Activated B cell treated with CpG ODN at 0.5 μM for 24 hours (primary cell): ENCODE data around the gene PRM1. TPM values are rescaled to one million over a fixed set of nuclear protein-coding genes. Genes with fewer than 3 reads are reported as not detected.

Experiments used
- ATAC-seq: fragments of 200-7000 bp; cut with Tn5 transposase; one replicate; pipeline ENCODE4 v1.10.0; 2021; ENCODE audit warnings: low read depth, mild to moderate bottlenecking, moderate library complexity
- CTCF ChIA-PET: fragments of 350-600 bp; sonication (Branson Sonifier 250); formaldehyde crosslinking; loops from one replicate; lab custom pipeline; 2021; ENCODE audit warnings: antibody characterized with exemption; lab: Charles Lee
- POLR2A ChIA-PET: fragments of 350-600 bp; sonication (Branson Sonifier 250); formaldehyde crosslinking; loops from one replicate; lab custom pipeline; 2021; ENCODE audit warnings: antibody characterized with exemption; lab: Charles Lee
- DNase-seq: peaks from one replicate; pipeline ENCODE4 v3.0.0; 2022
- H3K27ac Mint-ChIP-seq: one replicate; pipeline ENCODE4 v1.8.0; 2020; ENCODE audit warnings: mixed read lengths
- H3K27me3 Mint-ChIP-seq: one replicate; pipeline ENCODE4 v1.8.0; 2021; ENCODE audit warnings: mixed read lengths
- H3K36me3 Mint-ChIP-seq: one replicate; pipeline ENCODE4 v1.8.0; 2021; ENCODE audit warnings: low read depth, mixed read lengths
- H3K4me1 Mint-ChIP-seq: one replicate; pipeline ENCODE4 v1.8.0; 2021; ENCODE audit warnings: mixed read lengths
- H3K4me3 Mint-ChIP-seq: one replicate; pipeline ENCODE4 v1.8.0; 2020; ENCODE audit warnings: mild to moderate bottlenecking, mixed read lengths
- H3K9me3 Mint-ChIP-seq: one replicate; pipeline ENCODE4 v1.8.0; 2020; ENCODE audit warnings: mixed read lengths
- CTCF ChIP-seq: fragments of 200-600 bp; IDR thresholded peaks from one replicate; pipeline ENCODE4 v1.8.0; 2022; ENCODE audit warnings: antibody characterized with exemption, mild to moderate bottlenecking
- intact Hi-C: fragments of 100-400 bp; cut with micrococcal nuclease; formaldehyde crosslinking; loops from one replicate; pipeline ENCODE4 v1.15.1; 2024
- total RNA-seq: library from RNA; stranded (reverse); gene quantifications from 2 replicates; pipeline ENCODE4 v1.2.3, GENCODE V29; 2022

PRM1 gene
- total RNA-seq, 1 donor from 2014 or later, result not detected

GRCh38 chr16:11314309-11314894 lies 33.3 kb upstream of the PRM1 start:
- H3K9me3 Mint-ChIP-seq, result no peaks in the 10 kb centered on the region
- no peaks in the 10 kb centered on the region for H3K27me3 Mint-ChIP-seq
- H3K27ac Mint-ChIP-seq, result no peak overlapping the region
- no peak overlapping the region for H3K4me3 Mint-ChIP-seq
- DNase-seq (no peak), ATAC-seq (no peak)
- CTCF ChIA-PET, result no interaction called here
- intact Hi-C loops, result no loop called here
- TF ChIP-seq CTCF, result no peak
- no peaks in the 10 kb centered on the region for H3K36me3 Mint-ChIP-seq
- H3K4me1 Mint-ChIP-seq, result peaks cover 63% of the 10 kb centered on the region
- POLR2A ChIA-PET, result interaction anchor here (6.8 kb wide), 1 partner anchor 12 kb away, joined by 138 read pairs; no protein-coding TSS in a partner anchor

- ChIA-PET POLR2A (interaction anchor here (0.7 to 6.8 kb wide), 5 partner anchors 13 to 58 kb away, joined by 3 to 138 read pairs (median 5); partner anchors contain the start of gene SOCS1), CTCF (interaction anchor here (1.1 kb wide), 1 partner anchor 58 kb away, joined by 3 read pairs; the partner anchor contains the start of gene SOCS1)
- Mint-ChIP-seq H3K27ac (peak overlapping the region; percentile 57), H3K4me3 (peak overlapping the region; percentile 1), H3K36me3 (no peaks in the 10 kb centered on the region), H3K9me3 (no peaks in the 10 kb centered on the region), H3K4me1 (peaks cover 67% of the 10 kb centered on the region), H3K27me3 (no peaks in the 10 kb centered on the region)
- DNase-seq (no peak), ATAC-seq (no peak)
- no peak for TF ChIP-seq CTCF
- intact Hi-C loops, result no loop called here
These were observed 32.6 kb upstream of the PRM1 start for GRCh38 chr16:11313493-11314308.

GRCh38 chr16:11312718-11313492 lies 31.8 kb upstream of the PRM1 start:
- H3K4me1 Mint-ChIP-seq, result peaks cover 74% of the 10 kb centered on the region
- H3K9me3 Mint-ChIP-seq, result no peaks in the 10 kb centered on the region
- intact Hi-C loops, result no loop called here
- no peak for DNase-seq
- no peaks in the 10 kb centered on the region for H3K27me3 Mint-ChIP-seq
- no peak overlapping the region for H3K4me3 Mint-ChIP-seq
- TF ChIP-seq CTCF, result no peak
- H3K36me3 Mint-ChIP-seq, result no peaks in the 10 kb centered on the region
- CTCF ChIA-PET, result interaction anchor here (1.1 to 2.8 kb wide), 3 partner anchors 13 to 57 kb away, joined by 3 to 11 read pairs (median 5); partner anchors contain the start of gene SOCS1
- H3K27ac Mint-ChIP-seq, result peak overlapping the region; percentile 47
- POLR2A ChIA-PET, result interaction anchor here (0.7 to 6.8 kb wide), 6 partner anchors 14 to 57 kb away, joined by 3 to 138 read pairs (median 66); partner anchors contain the start of gene SOCS1
- no peak for ATAC-seq

GRCh38 chr16:11310997-11311561 lies 29.9 kb upstream of the PRM1 start:
- peak; percentile 56 for ATAC-seq
- peak overlapping the region; percentile 95 for H3K27ac Mint-ChIP-seq
- ChIA-PET POLR2A (interaction anchor here (0.6 to 6.8 kb wide), 10 partner anchors 9 to 233 kb away, joined by 3 to 138 read pairs (median 8); partner anchors contain the start of gene SOCS1), CTCF (interaction anchor here (0.6 to 4.7 kb wide), 7 partner anchors 9 to 86 kb away, joined by 3 to 32 read pairs (median 3); no protein-coding TSS in a partner anchor)
- no peaks in the 10 kb centered on the region for H3K27me3 Mint-ChIP-seq
- H3K36me3 Mint-ChIP-seq, result no peaks in the 10 kb centered on the region
- H3K9me3 Mint-ChIP-seq, result no peaks in the 10 kb centered on the region
- peaks cover 89% of the 10 kb centered on the region for H3K4me1 Mint-ChIP-seq
- no peak for TF ChIP-seq CTCF
- intact Hi-C loops, result loop anchor here (1.0 to 2.0 kb wide), 6 partner anchors 14 to 346 kb away; partner anchors contain the start of gene RMI2
- H3K4me3 Mint-ChIP-seq, result peak overlapping the region; percentile 62
- DNase-seq, result peak; percentile 38
